NCI-H774 (cell line): ENCODE data around the gene NAV3.

Experiments
- DNase-seq: peaks from one replicate; lab custom pipeline; 2025; lab: John Stamatoyannopoulos, UW

NAV3 gene

DNA sequence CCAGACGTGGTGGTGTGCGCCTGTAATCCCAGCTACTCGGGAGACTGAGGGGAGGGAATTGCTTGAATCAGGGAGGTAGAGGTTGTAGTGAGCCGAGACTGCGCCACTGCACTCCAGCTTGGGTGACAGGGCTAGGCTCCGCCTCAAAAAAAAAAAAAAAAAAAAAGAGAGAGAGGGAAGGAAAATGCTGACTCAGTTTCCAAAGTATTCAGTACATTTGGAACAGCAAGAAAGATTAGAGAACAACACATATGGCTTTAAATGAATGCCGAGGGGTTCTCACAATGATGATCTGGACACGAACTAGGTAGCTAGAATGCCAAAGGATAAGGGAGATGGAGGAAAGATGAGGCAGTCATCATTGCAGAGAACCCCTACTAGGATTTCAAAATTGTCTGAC is 97.4 kb downstream of the NAV3 start:
- no peak for DNase-seq

DNA sequence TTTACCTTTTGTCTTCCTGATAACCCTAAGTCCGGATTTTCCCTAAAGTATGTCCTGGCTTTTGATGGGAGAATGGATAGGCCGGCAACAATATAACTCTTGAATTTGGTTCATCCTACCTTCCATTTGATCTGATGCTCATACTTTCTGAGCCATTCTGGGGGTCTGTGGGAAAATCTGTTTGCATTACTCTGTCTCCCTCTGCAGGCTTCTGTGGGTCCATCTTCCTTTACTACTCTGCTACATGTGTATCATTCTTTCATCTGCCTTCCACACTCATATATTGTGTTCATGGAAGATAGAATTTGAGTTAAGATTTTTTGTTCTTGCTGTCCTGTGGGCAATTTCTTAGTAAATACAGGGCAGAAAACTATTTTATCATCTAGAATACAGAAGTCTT is 101.5 kb downstream of the NAV3 start:
- DNase-seq = no peak

DNA sequence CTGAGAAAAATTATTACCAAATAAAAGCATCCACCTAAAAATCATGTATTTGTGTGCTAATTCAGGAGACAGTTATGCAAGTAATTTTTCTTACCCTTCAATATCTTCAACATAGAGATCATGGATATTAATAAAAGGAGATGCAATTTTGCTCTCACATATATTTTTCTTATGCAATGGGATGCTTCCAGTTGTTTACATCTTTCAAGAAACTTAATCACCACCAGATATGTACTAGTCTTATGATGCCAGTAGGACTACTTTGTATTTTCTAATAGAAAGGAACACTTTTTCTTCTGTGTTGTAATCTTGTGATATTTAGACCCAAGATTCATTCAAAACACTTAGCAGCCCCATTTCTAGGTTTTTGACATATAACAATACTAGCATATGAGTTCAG is 107.6 kb downstream of the NAV3 start:
- no peak for DNase-seq

DNA sequence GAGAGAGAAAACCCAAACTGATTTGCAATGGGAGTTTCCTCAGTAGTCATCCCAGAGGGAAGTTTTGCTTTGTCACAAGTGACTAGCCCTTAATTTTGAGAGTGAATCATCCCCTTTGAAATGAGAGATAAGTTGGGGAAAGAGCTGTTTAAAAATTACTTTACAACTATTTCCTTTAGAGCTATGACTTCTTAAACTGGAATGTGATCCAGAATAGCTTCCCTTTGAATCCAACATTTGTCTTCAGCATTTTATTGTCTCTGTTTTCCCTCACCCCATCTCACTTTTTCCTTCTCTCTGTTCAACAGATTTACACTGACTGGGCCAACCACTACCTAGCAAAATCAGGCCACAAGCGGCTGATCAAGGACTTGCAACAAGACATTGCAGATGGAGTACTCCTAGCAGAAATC is 109.3 kb downstream of the NAV3 start:
- no peak for DNase-seq

DNA sequence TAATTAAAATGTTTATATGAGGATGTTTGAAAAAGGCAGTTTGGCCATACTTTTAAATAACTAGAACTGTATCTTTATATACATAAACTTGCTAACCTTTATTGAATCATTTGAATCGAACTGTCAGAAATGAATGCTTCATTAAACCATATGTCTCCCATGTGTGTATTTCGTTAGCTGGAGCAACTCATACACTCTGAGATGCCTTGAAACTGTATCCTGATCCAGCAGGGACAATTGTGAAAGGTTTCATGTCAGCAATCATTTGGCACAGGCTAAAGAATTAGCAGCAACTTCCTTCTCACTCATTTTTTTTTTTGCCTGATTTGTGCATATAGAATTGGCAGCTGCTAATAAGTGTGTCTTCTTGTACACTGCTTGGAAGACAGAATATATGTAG is 109.9 kb downstream of the NAV3 start:
- no peak for DNase-seq

DNA sequence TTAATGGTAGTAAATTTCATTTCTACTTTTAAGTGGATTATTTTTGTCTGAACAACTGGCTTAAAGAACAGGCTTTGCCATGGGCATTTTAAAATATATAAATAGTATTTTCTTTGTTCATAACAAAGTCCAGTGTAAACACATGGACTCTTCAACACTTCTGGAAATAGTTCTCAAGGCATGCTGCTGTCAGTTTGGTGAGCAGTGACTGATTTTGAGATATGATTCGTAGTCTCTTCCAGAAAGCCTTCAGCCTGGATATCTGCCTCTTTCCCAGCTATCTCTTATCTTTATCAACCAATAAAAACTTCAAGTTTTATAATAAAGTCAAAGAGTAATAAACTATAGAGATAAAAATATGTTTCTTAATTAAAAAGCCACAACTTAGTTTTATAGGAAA is 110.7 kb downstream of the NAV3 start:
- DNase-seq = no peak

DNA sequence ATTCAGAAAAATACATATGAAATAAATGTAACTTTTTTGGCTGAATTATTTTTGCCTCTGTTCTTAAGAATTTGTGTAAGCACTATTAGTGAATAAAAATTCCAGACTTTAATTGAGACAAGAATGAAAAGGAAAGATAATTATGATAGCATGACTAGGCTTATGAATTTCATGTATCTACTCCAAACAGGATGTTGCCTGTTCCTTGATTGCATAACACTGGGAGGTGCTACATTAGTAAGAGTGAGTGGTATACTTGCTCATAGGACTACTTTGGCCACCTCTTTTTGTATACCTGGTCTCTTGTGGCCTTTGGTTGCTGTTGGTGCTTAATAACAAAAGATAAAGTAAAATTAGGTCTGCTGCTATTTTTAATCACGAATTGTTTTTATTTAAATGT is 112.8 kb downstream of the NAV3 start:
- no peak for DNase-seq

DNA sequence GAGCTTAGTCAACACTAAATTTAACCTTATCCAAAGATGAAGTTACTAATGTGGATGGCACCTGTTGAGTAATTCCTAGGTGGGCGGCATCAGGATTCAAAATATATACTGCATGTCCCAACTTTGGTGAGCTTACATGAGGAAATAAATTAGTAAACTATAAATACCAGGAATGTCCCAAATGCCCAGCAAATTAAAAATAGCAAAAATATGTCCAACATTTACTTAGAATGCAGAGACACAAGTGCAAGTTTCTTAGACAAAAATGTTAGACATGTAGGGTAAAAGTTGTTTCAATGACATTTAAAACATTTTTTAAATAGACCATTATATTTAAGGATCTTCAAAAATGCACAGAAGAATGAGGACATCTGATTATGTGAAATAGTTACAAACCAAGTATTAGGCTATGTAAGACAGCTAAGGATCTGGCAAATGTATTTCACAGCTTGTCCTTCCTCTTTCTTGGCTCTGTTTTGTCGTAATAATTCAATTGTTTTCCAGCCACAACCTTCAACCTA is 115.9 kb downstream of the NAV3 start:
- no peak for DNase-seq

DNA sequence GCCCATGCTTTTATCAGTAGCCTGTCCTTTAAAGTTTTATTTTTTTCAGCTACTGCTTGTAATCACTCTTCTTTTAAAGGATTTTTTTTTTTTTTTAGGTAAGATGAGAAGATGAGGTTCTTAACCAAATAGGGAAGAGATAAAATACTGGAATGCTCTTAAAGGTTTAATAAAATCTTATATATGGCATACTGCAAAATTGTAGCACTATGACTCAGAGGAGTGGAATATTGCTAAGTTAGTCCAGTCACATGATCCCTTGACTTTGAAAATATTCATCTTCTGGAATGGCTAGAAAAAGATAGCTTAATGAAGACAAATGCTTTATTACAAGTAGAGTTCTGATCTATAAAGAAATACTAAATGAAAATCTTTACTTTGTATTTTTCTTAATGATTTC is 116.6 kb downstream of the NAV3 start:
- no peak for DNase-seq

DNA sequence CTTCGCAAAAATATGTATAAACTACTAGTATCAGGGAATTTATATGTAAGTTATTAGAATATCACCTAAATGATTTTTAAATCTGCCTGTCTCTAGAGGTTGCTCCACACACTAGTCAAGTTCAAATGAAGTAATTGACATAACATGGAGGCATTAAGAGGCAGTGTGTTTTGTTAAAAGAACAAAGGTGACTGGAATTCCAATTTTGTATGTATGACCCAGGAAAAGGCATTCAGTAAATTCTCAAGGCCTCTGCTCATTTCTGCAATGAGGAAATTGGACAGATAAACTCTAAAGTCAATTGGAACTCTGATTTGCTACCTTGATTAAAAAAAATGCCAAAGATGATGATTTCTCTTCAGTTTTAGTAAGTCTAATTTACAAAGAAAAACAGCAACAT is 117.1 kb downstream of the NAV3 start:
- DNase-seq = no peak

DNA sequence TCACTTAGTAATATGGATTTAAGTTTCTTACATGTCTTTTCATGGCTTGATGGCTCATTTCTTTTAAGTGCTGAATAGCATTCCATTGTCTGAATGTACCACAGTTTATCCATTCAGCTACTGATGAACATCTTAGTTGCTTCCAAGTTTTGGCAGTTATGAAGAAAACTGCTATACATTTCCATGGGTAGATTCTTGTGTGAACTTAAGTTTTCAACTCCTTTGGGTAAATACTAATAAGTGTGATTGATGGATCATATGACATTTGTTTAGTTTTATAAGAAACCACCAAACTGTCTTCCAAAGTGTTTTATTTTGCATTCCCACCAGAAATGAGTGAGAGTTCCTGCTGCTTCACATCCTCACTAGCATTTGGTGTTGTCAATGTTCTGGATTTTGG is 119.2 kb downstream of the NAV3 start:
- DNase-seq = no peak

DNA sequence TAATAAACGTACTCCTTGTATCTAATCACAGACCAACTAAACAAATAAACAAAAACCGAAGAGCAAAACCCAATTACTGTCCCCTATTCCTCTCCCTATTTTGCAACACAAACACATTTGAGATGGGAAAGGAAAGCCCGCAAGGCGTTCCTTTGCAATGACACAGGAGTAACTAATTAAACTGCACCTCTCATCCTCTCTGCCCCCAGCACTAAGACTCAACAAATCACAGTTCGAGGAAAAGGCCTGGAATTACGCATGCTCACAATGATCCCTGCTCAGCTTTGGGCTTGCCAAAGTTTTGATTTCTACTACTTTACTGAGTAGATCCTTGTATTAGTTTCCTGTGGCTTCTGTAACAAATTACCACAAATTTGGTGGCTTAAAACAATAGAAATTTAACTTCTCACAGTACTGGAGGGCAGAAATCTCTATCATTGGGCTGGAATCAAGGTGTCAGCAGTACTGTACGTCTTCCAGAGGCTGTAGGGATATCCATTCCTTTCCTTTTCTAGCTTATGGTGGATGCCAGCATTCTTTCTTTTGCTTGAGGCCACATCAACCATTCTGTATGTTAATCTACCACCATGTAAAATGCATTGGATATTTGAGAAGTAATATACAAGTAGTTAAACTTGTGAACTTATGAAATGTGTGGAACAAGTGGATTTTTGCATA is 123.0 kb downstream of the NAV3 start:
- no peak for DNase-seq

DNA sequence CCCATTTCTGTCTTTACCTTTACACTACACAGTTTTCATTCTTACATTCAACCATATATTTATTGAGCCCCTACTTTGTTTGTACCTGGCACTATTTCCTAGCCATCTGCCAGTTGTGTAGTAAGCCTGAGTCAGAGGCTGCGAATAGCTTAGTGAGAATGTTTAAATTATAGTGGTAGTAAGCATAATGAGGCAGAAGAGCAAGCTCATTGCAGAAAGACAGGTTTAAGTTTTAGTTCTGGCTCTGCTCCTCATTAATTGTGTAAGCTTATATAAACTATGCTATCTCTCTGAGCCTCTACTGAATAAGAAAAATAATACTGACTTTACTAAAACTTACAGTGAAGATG is 123.5 kb downstream of the NAV3 start:
- DNase-seq = no peak

DNA sequence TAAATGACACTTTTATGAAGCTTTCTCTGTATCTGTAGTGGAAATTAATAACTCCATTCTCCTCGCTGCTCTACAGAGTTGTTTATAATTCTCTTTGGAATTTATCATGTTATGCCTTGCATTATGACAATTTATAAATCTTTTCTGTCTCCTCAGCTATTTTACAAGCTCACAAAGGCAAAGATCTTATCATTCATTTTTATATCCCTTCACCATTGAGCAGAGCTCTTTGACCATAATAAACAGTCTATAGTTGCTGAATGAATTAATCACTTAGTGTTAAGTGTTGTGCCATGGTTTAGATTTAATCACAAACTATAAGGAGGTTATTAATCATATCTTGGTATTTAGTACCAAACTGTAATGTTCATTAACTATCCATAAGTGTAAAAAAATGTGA is 126.4 kb downstream of the NAV3 start:
- no peak for DNase-seq

DNA sequence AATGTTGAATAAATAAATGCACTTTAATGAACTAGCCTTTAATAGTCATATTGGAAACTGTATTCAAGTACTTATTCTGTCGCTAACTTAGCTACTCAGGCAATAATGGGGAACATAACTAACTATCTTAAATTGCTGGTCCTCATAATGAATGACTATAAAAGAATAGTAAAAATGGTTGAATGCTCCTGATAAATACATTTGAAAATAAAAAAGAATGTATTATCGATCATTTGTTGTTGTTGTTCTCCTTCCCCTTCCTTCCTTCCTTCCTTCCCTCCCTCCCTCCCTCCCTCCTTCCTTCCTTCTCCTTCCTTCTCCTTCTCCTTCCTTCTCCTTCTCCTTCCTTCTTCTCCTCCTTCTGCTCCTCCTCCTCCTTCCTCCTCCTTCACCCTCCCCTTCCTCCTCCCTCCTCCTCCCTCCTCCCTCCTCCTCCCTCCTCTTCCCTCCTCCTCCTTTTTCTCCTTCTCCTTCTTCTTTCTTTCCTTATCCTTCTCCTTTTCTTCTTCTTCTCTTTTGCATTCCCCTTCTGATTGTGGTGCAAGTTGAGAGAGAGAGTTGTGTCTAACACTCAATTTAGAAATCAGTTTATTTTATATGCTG is 133.0 kb downstream of the NAV3 start:
- DNase-seq = no peak

DNA sequence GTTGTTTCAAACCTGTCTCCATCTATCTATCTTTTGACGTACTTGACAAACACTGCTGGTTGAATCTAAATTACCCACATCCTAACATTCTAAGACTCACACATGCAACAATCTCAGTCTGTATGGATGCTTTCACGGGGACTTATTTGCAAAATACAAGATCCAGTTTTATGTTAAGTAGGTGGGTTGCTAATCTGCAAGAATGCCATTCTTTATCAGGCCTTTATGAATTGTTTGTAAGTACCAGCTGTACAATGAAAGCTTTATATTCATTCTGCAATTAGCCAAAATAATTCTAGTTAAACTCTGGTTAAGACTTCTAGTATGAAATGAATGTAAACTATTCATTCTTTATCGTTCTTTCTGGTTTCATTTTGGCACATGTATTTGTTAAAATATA is 135.1 kb downstream of the NAV3 start:
- DNase-seq = no peak

DNA sequence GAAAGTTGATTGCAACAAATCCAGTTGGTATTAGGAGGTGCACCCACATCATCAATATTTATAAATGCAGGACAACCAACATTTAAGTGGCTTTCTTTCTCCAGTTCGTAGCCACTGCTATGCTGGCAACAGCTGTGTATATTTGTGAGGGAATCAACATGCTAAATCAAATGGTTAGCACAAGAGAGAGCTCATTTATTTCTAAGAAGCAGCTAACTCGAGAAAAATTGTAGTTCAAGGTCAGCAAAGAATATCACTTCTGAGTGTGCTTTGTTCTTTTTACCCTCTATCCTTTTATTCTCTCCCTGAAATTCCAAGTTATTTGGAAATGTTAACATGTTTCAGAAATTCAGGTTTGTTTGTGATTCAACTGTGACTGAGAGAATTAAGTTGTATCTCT is 137.3 kb downstream of the NAV3 start:
- DNase-seq = no peak

DNA sequence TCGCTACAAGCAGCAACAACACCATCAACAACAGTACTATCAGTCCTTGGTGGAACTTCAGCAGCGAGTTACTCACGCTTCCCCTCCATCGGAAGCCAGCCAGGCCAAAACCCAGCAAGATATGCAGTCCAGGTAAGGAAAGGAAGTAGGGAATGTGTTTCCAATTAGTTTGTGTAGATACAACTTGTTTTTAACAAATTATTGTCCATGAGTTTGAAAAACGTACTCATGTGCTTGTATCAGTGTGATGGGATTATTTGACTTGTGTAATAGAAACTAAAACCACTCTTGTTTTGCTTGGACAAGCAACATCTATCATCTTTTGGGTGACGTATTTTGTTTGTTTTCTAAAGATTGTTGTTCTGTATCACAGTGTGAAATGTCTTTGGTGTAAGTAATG is 137.9 kb downstream of the NAV3 start:
- no peak for DNase-seq

DNA sequence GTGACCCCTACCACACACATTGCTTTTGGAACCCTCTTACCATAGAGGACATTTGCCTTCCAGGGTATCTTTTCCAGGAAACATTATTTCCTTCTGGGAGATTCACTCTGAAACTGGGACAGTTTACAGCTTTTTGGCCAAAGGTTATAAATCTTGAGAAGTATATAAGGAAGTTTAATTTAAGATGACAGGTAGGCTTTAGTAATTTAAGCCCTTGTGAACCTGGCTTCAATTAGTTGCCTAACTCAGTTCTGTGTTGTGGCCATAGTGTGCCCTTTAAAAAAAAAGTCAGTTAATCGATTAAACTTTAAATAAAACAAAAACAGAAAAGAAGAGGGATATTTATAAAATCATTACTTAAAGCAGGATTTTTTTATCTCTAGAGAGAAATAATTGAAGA is 142.9 kb downstream of the NAV3 start:
- DNase-seq = no peak

DNA sequence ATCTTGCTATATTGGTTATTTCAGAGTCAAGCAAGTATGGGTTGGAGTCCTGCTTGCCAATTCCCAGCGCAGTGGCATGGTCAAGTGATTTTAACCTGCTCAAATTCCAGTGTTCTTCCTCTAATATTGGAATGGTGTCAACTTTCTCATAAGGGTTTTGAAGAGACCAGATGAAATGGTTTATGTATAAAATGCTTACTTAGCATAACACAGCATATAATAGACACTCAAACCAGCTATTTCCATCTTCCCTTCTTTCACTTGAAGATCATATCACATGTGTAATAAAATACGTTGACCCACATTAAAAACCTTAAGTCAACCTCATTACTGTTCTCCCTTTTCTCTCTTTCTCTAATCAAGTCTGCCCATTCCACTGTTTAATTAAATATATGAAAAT is 144.0 kb downstream of the NAV3 start:
- no peak for DNase-seq

DNA sequence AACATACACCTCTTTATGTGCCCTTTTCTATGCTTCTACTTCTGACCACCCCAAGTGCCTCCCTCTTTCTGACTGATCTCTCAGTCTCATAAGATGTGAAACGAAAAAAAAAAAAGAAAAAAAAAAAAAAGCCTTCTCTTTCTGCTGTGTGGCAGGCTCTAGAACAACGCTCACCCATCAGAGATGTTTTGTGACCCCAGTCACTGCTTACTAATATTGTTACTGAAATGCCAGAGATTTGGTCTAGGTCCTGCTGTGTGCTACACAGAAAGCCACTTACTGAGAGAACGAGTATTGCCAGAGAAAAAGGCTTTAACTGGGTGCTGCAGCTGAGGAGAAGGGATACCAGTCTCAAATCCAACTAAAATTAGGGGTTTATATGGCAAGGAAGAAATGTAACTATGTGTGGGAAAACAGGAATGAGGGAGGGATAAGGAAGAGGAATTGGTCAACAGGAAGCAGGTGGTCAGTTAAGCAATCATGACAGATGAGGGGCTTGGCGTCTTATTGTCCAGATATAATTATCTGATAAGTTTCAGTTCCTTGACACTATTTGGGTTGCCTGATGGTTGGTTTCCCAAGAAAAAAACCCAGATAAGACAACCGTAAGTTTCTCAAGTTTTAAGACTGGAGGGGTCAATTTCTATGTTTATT is 149.0 kb downstream of the NAV3 start:
- no peak for DNase-seq

DNA sequence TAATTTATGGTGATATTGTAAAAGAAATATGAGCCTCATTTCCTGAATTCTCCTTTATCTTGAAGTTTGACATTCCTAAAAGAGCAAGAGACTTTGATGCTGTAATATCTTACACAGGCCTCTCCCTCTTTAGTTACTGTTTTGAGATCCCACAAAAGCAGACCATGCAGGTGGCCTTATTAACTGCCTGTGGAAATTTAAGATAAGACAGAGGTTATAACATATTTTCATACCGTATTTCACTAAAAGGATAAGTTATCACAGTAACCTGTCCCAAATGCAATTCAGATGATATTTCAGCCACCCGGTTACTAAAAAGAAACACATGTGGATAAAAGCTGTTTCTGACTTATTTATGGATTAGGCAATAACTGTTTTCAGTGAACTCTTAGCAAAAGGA is 150.1 kb downstream of the NAV3 start:
- DNase-seq = no peak

DNA sequence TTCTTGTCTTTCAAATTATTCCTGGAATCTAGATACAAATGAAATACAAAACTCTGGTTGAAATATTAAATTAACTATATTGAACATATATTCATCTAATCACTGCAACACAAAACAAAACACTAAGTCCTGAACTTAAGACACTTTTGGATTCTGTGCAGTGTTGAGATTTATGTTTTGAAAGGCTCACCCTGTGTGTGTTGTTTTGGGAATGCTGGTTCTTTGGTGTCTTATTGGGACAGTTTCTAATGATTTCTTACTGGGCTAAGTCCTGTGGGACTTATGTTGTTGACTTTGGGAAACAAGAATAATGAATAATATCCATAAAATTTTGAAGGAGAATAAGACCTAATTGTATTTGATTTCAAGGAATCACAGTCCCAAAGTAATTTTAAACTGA is 153.2 kb downstream of the NAV3 start:
- no peak for DNase-seq

DNA sequence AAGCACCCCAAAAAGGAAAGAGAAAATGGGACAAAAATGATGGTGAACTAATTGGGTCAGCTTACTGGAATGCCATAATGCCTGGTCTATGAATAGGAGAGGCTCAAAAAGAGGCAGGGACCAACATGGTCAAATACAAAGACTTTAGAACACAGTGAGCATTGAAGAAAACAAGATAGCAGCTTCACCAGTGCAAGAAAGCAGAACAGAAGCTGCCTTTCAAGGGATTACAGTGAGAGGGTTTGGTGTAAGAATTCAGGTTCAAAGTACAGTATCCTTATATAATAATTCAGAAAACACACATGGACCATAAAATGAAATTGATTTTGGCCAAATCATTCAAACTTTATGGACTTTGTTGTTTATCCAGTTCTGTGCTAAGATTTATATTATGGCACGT is 162.1 kb downstream of the NAV3 start:
- DNase-seq = no peak
